ENCODE measurements around the gene TMEM267. TPM values are rescaled to one million over a fixed set of nuclear protein-coding genes. Genes with fewer than 3 reads are reported as not detected.

Gene TMEM267
- total RNA-seq, 2 experiments from 2014 or later: 7.1 to 9.6 TPM

DNA sequence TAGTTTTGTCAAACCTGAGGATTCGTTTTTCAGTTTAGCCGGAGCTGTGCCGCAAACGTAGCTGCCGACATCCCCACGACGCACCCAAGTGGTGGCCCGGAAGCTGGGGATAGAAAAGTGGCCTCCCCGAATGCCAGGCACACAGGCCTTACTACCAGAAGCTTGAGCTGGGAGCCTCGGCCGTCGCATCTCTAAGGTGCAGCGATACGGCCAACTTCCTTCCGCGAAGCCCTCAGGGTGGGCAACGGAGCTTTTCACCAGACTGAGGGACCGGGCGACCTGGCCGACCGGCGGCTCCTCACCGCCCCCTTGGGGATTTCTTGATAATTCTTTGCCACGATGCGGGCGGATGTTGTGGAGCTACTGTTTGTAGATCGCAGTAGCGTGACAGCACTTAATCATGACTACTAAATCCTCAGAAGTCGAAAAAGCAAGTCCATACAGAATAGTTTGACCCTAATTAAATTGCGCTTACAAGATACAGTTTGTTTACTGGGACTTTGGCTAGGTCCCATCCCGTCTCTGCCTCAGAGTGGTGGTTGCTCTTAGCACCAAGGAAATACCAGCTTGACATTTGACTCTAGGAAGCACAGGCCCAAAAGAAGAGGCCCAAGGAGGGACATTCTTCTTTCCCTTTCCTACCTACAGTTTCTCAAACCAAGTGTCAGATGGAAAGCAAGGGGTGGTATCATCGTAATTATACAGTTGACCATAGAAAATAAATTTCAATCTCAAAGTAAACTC lies 613 bp upstream of the TMEM267 start:
- peaks cover 17% of the 10 kb centered on the region for H3K36me3 Mint-ChIP-seq (ENCODE audit: low read depth)
- H3K27ac Mint-ChIP-seq: peak overlapping the region; percentile 99
- intact Hi-C loops (cut with DNase I, micrococcal nuclease): loop anchor here (1.0 to 10.0 kb wide), 12 partner anchors 31 to 1579 kb away; partner anchors contain the start of genes HMGCS1 (in 2 of the 2), PAIP1 (in 2 of the 2), C5orf34 (in 1 of the 2) and NNT (in 1 of the 2)
- H3K27me3 Mint-ChIP-seq: no peaks in the 10 kb centered on the region
- no peaks in the 10 kb centered on the region for H3K27me3 ChIP-seq (ENCODE audit: control insufficient read depth in 1 of 2, insufficient read depth in 2 of 2, low read length in 2 of 2)
- no peaks in the 10 kb centered on the region for H3K9me3 ChIP-seq (ENCODE audit: control insufficient read depth in 1 of 2, insufficient read depth in 1 of 2, low read length in 2 of 2)
- H3K4me3 ChIP-seq (ENCODE audit: low read length): peak overlapping the region; percentile 77
- CTCF ChIA-PET: interaction anchor here (0.5 to 2.8 kb wide), 36 partner anchors 8 to 1559 kb away, joined by 3 to 30 read pairs (median 4); partner anchors contain the start of genes C5orf34, FBXO4, HMGCS1 and NNT
- H3K4me1 ChIP-seq (ENCODE audit: insufficient read depth, low read length): peaks cover 18% of the 10 kb centered on the region
- H3K9me3 Mint-ChIP-seq: no peaks in the 10 kb centered on the region
- H3K36me3 ChIP-seq (ENCODE audit: insufficient read depth, low read length): no peaks in the 10 kb centered on the region
- H3K4me3 Mint-ChIP-seq: peak overlapping the region; percentile 93
- POLR2A ChIA-PET: interaction anchor here (0.7 to 4.2 kb wide), 66 partner anchors 8 to 1615 kb away, joined by 3 to 175 read pairs (median 7); partner anchors contain the start of genes ANXA2R, C5orf34, FBXO4 and HMGCS1
- TF ChIP-seq, protein P1, sequence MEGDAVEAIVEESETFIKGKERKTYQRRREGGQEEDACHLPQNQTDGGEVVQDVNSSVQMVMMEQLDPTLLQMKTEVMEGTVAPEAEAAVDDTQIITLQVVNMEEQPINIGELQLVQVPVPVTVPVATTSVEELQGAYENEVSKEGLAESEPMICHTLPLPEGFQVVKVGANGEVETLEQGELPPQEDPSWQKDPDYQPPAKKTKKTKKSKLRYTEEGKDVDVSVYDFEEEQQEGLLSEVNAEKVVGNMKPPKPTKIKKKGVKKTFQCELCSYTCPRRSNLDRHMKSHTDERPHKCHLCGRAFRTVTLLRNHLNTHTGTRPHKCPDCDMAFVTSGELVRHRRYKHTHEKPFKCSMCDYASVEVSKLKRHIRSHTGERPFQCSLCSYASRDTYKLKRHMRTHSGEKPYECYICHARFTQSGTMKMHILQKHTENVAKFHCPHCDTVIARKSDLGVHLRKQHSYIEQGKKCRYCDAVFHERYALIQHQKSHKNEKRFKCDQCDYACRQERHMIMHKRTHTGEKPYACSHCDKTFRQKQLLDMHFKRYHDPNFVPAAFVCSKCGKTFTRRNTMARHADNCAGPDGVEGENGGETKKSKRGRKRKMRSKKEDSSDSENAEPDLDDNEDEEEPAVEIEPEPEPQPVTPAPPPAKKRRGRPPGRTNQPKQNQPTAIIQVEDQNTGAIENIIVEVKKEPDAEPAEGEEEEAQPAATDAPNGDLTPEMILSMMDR (IDR thresholded peaks at IDR 0.05): peak; percentile 83
- peaks cover 61% of the 10 kb centered on the region for H3K4me1 Mint-ChIP-seq (ENCODE audit: low read depth)
- peak overlapping the region; percentile 95 for H3K27ac ChIP-seq (ENCODE audit: low read depth in 1 of 2, low read length in 2 of 2)
- DNase-seq (peak; percentile 74 to 92 (median 82)), ATAC-seq (ENCODE audit: poor library complexity) (peak; percentile 70)

DNA sequence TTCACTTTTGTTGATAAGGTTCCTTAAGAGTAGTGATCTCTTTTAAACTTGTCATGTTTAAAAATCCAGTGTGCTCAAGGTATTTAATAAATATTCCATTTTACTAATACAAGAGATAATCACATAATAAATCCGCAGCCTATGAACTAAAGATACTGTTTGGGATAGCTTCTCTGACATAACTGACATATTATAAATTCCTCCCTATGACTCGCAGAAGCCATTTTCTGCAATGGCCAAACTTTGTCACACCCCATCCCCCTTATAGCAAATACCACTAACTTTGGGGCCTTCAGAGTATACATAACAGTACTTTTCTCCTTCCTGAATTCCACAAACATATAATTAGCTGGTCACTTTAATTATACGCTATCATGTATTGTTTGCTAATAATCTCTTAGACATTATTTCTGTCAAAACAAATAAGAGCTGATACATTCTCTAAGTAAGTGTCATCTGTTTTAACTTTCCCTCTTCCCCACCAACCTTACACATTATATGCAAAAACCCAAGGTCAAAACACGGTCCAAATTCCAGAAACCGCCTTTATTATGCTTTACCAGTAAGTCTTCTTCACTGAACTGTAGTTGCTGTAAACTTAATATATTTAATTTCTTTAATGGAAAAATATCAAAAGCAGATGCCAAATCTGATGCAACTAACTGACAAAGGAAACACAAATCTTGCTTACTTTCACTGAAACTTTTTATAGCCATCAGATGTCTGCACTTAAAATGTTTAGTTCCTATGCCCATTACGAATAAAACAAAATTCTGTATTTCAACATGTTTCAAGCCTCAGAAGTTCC lies 971 bp downstream of the TMEM267 start:
- Histone ChIP-seq H3K4me3 (ENCODE audit: low read length) (peak overlapping the region; percentile 77), H3K4me1 (ENCODE audit: insufficient read depth, low read length) (peaks cover 18% of the 10 kb centered on the region), H3K27ac (ENCODE audit: low read depth in 1 of 2, low read length in 2 of 2) (peak overlapping the region in 1 of 2 donors; percentile 95), H3K9me3 (ENCODE audit: control insufficient read depth in 1 of 2, insufficient read depth in 1 of 2, low read length in 2 of 2) (no peaks in the 10 kb centered on the region), H3K27me3 (ENCODE audit: control insufficient read depth in 1 of 2, insufficient read depth in 2 of 2, low read length in 2 of 2) (no peaks in the 10 kb centered on the region), H3K36me3 (ENCODE audit: insufficient read depth, low read length) (no peaks in the 10 kb centered on the region)
- Mint-ChIP-seq H3K4me3 (peak overlapping the region; percentile 93), H3K27me3 (no peaks in the 10 kb centered on the region), H3K36me3 (ENCODE audit: low read depth) (peaks cover 20% of the 10 kb centered on the region), H3K27ac (peak overlapping the region; percentile 99), H3K9me3 (no peaks in the 10 kb centered on the region), H3K4me1 (ENCODE audit: low read depth) (peaks cover 63% of the 10 kb centered on the region)
- intact Hi-C loops (cut with DNase I, micrococcal nuclease): loop anchor here (2.0 to 10.0 kb wide), 8 partner anchors 32 to 1578 kb away; partner anchors contain the start of genes C5orf34 (in 1 of the 2), NNT (in 1 of the 2), RIMOC1 (in 1 of the 2) and ZNF131 (in 1 of the 2)
- ATAC-seq (ENCODE audit: poor library complexity) (no peak), DNase-seq (no peak)
- CTCF ChIA-PET: interaction anchor here (2.2 to 2.8 kb wide), 2 partner anchors 9 to 73 kb away, joined by 7 to 25 read pairs; partner anchors contain the start of gene PAIP1
- TF ChIP-seq, protein P1 (IDR thresholded peaks at IDR 0.05): no peak
- POLR2A ChIA-PET: interaction anchor here (2.6 to 4.2 kb wide), 9 partner anchors 32 to 474 kb away, joined by 34 to 175 read pairs (median 101); partner anchors contain the start of genes ANXA2R, C5orf34, HMGCS1 and NNT
